ENCODE results near the gene LPIN1.
A peak's percentile ranks its signal among the peaks of the same experiment; 100 is the strongest.

Gene LPIN1

DNA sequence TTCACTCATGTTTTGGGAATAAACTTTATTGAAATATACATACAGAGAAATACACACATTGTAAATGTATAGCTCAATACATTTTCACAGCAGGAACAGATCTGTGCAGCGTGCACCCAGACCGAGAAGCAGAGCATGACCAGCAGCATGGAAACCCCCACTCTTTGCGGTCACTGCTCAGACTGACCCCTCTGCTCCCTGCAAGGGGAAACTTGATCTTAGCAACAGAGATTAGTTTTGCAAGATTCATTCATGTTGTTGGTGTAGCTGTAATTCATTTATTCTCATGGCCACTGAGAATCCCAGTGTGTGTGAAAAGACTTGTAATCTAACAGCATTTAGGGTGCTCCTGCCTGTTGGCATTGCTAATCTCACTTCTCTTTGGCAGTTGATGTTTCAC is 35.2 kb downstream of the LPIN1 start:
- no peak for TF ChIP-seq EP300 (IDR thresholded peaks at IDR 0.05; ENCODE audit: borderline replicate concordance)
- no peak for TF ChIP-seq YY1 (IDR thresholded peaks at IDR 0.05; ENCODE audit: low read depth)
- TF ChIP-seq FOXM1 (IDR thresholded peaks at IDR 0.05; ENCODE audit: borderline replicate concordance, low read depth), result no peak

DNA sequence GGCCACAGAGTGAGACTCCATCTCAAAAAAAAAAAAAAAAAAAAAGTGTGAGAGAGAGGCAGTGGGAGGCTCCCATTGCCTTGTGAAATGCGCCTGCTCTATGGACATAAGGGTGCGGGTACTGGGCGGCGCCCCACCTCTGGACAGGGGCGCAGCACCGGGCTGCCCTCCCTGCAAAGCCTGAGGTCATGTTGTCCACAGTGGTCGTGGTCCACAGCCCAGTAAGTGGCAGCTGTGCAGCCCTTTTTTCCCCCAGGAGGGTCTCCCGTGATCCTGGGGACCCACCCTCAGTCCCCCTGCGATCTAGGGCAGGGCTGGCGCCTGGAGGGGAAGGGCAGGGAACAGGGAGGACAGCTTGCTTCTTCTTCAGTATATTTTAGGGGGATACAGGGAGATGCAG is 37.8 kb downstream of the LPIN1 start:
- TF ChIP-seq TEAD4 (IDR thresholded peaks at IDR 0.05) (no peak), TCF12 (IDR thresholded peaks at IDR 0.05; ENCODE audit: low read depth) (no peak), EP300 (IDR thresholded peaks at IDR 0.05; ENCODE audit: borderline replicate concordance) (no peak), MAX (IDR thresholded peaks at IDR 0.05) (no peak), NFIC (IDR thresholded peaks at IDR 0.05) (no peak), ZBTB7A (IDR thresholded peaks at IDR 0.05; ENCODE audit: low read depth) (no peak), RAD21 (IDR thresholded peaks at IDR 0.05; ENCODE audit: low read depth) (no peak), TAF1 (IDR thresholded peaks at IDR 0.05; ENCODE audit: low read depth) (no peak), YY1 (IDR thresholded peaks at IDR 0.05; ENCODE audit: low read depth) (no peak), CEBPB (IDR thresholded peaks at IDR 0.05) (no peak), EGR1 (IDR thresholded peaks at IDR 0.05) (no peak), FOXM1 (IDR thresholded peaks at IDR 0.05; ENCODE audit: borderline replicate concordance, low read depth) (no peak), CREB1 (IDR thresholded peaks at IDR 0.05; ENCODE audit: low read depth) (no peak)
- TF ChIP-seq, protein P1, sequence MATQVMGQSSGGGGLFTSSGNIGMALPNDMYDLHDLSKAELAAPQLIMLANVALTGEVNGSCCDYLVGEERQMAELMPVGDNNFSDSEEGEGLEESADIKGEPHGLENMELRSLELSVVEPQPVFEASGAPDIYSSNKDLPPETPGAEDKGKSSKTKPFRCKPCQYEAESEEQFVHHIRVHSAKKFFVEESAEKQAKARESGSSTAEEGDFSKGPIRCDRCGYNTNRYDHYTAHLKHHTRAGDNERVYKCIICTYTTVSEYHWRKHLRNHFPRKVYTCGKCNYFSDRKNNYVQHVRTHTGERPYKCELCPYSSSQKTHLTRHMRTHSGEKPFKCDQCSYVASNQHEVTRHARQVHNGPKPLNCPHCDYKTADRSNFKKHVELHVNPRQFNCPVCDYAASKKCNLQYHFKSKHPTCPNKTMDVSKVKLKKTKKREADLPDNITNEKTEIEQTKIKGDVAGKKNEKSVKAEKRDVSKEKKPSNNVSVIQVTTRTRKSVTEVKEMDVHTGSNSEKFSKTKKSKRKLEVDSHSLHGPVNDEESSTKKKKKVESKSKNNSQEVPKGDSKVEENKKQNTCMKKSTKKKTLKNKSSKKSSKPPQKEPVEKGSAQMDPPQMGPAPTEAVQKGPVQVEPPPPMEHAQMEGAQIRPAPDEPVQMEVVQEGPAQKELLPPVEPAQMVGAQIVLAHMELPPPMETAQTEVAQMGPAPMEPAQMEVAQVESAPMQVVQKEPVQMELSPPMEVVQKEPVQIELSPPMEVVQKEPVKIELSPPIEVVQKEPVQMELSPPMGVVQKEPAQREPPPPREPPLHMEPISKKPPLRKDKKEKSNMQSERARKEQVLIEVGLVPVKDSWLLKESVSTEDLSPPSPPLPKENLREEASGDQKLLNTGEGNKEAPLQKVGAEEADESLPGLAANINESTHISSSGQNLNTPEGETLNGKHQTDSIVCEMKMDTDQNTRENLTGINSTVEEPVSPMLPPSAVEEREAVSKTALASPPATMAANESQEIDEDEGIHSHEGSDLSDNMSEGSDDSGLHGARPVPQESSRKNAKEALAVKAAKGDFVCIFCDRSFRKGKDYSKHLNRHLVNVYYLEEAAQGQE (IDR thresholded peaks at IDR 0.05; ENCODE audit: low read depth), result no peak
- TF ChIP-seq, protein P2, sequence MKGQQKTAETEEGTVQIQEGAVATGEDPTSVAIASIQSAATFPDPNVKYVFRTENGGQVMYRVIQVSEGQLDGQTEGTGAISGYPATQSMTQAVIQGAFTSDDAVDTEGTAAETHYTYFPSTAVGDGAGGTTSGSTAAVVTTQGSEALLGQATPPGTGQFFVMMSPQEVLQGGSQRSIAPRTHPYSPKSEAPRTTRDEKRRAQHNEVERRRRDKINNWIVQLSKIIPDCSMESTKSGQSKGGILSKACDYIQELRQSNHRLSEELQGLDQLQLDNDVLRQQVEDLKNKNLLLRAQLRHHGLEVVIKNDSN (IDR thresholded peaks at IDR 0.05), result no peak

DNA sequence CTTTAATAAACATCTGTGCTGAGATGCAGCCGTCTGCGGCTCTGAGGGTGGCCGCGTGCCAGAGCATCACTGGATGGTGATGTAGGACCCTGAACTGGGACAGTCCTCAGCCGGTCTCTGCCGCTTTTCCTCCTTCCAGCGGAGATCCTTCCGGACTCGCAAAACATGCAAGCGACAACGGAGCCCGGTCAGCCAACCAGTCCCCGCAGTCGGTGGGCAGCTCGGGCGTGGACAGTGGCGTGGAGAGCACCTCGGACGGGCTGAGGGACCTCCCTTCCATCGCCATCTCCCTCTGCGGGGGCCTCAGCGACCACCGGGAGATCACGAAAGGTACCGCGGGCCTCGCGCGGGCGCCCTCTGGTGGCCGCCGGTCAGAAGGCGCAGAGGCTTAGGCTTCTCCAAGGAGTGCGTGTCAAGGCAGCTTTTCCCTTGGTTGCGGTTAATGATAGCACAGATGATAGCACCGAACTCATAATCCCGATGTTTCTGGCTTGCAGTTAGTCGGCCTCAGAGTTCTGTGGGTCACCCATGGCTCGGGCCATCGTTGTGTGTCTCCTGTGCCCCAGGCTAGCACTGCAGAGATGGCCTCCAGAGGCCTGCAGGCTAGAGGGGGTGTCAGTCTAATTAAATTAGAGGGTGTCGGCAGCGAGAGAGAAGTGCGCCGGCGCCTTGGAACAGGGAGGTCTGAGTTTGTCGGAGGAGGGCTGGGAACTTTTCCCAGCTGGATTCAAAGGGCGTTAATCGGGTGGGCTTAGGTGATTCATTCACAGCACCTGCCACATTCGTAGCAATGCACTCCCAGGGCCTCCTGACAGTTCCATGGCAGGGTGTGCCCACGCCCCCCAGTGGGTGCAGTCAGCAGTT is 38.5 kb downstream of the LPIN1 start:
- peak; percentile 85 for TF ChIP-seq ZBTB7A (IDR thresholded peaks at IDR 0.05; ENCODE audit: low read depth)
- TF ChIP-seq RAD21 (IDR thresholded peaks at IDR 0.05; ENCODE audit: low read depth), result peak; percentile 27; the same call in 1 of the 2 replicates
- no peak for TF ChIP-seq NFIC (IDR thresholded peaks at IDR 0.05)

DNA sequence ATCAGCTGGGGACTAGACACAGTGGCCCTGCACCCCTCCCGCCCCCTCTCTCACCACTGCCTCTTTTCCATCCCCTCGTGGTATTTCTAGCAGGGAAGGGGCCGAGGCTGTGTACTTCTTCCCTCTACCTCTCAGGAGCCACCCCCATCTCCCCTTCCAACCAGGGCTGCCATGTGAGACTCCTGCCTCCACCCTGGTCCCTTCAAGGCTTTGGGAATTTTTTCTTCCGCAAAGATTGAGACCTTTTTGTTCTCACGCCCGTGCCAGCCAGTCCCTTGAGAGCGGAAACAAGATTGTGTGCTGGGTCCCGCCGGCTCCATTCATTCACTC is 39.1 kb downstream of the LPIN1 start:
- TF ChIP-seq TAF1 (IDR thresholded peaks at IDR 0.05; ENCODE audit: low read depth) (no peak), TCF12 (IDR thresholded peaks at IDR 0.05; ENCODE audit: low read depth) (no peak), NFIC (IDR thresholded peaks at IDR 0.05) (no peak), EGR1 (IDR thresholded peaks at IDR 0.05) (no peak), CEBPB (IDR thresholded peaks at IDR 0.05) (no peak), MAX (IDR thresholded peaks at IDR 0.05) (no peak), CREB1 (IDR thresholded peaks at IDR 0.05; ENCODE audit: low read depth) (no peak), FOXM1 (IDR thresholded peaks at IDR 0.05; ENCODE audit: borderline replicate concordance, low read depth) (no peak), TEAD4 (IDR thresholded peaks at IDR 0.05) (no peak), RAD21 (IDR thresholded peaks at IDR 0.05; ENCODE audit: low read depth) (no peak), ZBTB7A (IDR thresholded peaks at IDR 0.05; ENCODE audit: low read depth) (no peak), EP300 (IDR thresholded peaks at IDR 0.05; ENCODE audit: borderline replicate concordance) (no peak), YY1 (IDR thresholded peaks at IDR 0.05; ENCODE audit: low read depth) (no peak)
- TF ChIP-seq, protein P1 (IDR thresholded peaks at IDR 0.05; ENCODE audit: low read depth), result no peak

GRCh38 chr2:11786191-11786590 is 39.8 kb downstream of the LPIN1 start:
- TF ChIP-seq NFIC (IDR thresholded peaks at IDR 0.05) (no peak), TCF12 (IDR thresholded peaks at IDR 0.05; ENCODE audit: low read depth) (no peak), YY1 (IDR thresholded peaks at IDR 0.05; ENCODE audit: low read depth) (no peak), TEAD4 (IDR thresholded peaks at IDR 0.05) (no peak), FOXM1 (IDR thresholded peaks at IDR 0.05; ENCODE audit: borderline replicate concordance, low read depth) (no peak), ZBTB7A (IDR thresholded peaks at IDR 0.05; ENCODE audit: low read depth) (no peak), EGR1 (IDR thresholded peaks at IDR 0.05) (no peak), TAF1 (IDR thresholded peaks at IDR 0.05; ENCODE audit: low read depth) (no peak), EP300 (IDR thresholded peaks at IDR 0.05; ENCODE audit: borderline replicate concordance) (no peak), RAD21 (IDR thresholded peaks at IDR 0.05; ENCODE audit: low read depth) (no peak), MAX (IDR thresholded peaks at IDR 0.05) (no peak), CREB1 (IDR thresholded peaks at IDR 0.05; ENCODE audit: low read depth) (no peak)
- TF ChIP-seq, protein P1 (IDR thresholded peaks at IDR 0.05; ENCODE audit: low read depth), result no peak
- TF ChIP-seq, protein P2 (IDR thresholded peaks at IDR 0.05), result no peak
